K562 (cell line): Measurements from ENCODE around the gene SESN3. TPM values are rescaled to one million over a fixed set of nuclear protein-coding genes. Genes with fewer than 3 reads are reported as not detected.

Source experiments
- ATAC-seq: fragments of 200-7000 bp; cut with Tn5 transposase; 3 replicates; pipeline ENCODE4 v1.9.1; 2020; ENCODE audit warnings: moderate library complexity
- BruUV-seq: library from RNA; stranded (reverse); fragments of 400-500 nt; replicated peaks from 2 replicates; lab custom pipeline; 2021; lab: Mats Ljungman, UMichigan
- CTCF ChIA-PET: fragments of 300-600 bp; formaldehyde crosslinking; extraction: SDS; loops from one replicate; lab custom pipeline; 2021; ENCODE audit warnings: low intra/inter-chr PET ratio; lab: Yijun Ruan, JAX
- POLR2A ChIA-PET: fragments of 300-600, 350-650 bp; sonication (Branson Sonifier 250); formaldehyde crosslinking; extraction: SDS; loops from one replicate; lab custom pipeline; 2021; ENCODE audit warnings: antibody characterized with exemption, inconsistent platforms; lab: Yijun Ruan, JAX
- DNase-seq, 4 experiments: peaks; one replicate each; pipeline versions ENCODE4 v3.0.0 to v3.0.0-alpha.2; 2011 to 2018; ENCODE audit warnings: low spot score in 3 of 4, mixed read lengths in 3 of 4; ENCODE audit errors: extremely low read depth in 1 of 4
- FAIRE-seq: peaks from 2 replicates; lab custom pipeline; 2011; peaks lifted over from hg19 to GRCh38; lab: Jason Lieb, UNC
- H2AFZ ChIP-seq: 2 replicates; pipeline ENCODE4 v1.6.0; 2011; ENCODE audit warnings: low read depth, low read length, control low read depth, inconsistent platforms
- H3K27ac ChIP-seq: fragments of 200-600 bp; 3 replicates; pipeline ENCODE4 v1.8.0; 2011; ENCODE audit warnings: low read depth, mild to moderate bottlenecking, control low read depth, inconsistent platforms, low read length, moderate library complexity, mixed read lengths; ENCODE audit errors: extremely low read depth
- H3K27me3 ChIP-seq, 2 experiments: fragments of 300-600 bp in 1 of 2; 2 replicates in 1 of 2; 3 replicates in 1 of 2; pipeline versions ENCODE4 v1.6.0 to v1.8.0; 2011; ENCODE audit warnings: inconsistent platforms in 2 of 2, low read length in 2 of 2, mild to moderate bottlenecking in 1 of 2, mixed read lengths in 1 of 2, moderate library complexity in 1 of 2; ENCODE audit not compliant: control insufficient read depth in 2 of 2, insufficient read depth in 2 of 2
- H3K36me3 ChIP-seq: fragments of 300-600 bp; 3 replicates; pipeline ENCODE4 v1.8.0; 2011; ENCODE audit warnings: mild to moderate bottlenecking, low read length, inconsistent platforms; ENCODE audit not compliant: control insufficient read depth, insufficient read depth
- H3K4me1 ChIP-seq, 2 experiments: fragments of 200-600 bp in 1 of 2; replicated peaks in 1 of 2; 2 replicates in 1 of 2; 3 replicates in 1 of 2; pipeline versions ENCODE4 v1.5.1 to v1.8.0; 2011; ENCODE audit warnings: inconsistent platforms in 2 of 2, low read length in 2 of 2, mild to moderate bottlenecking in 1 of 2, mixed read lengths in 1 of 2, moderate library complexity in 1 of 2; ENCODE audit not compliant: control insufficient read depth in 2 of 2, insufficient read depth in 2 of 2
- H3K4me2 ChIP-seq: 2 replicates; pipeline ENCODE4 v1.6.1; 2011; ENCODE audit warnings: low read length, control low read depth, inconsistent platforms, mixed read lengths; ENCODE audit not compliant: insufficient read depth
- H3K4me3 ChIP-seq: fragments of 200-600 bp; sonication (generic), shearing (Covaris generic); 2 replicates; pipeline ENCODE4 v1.5.1; 2016; ENCODE audit warnings: control low read depth, inconsistent platforms
- H3K79me2 ChIP-seq: fragments of 200-600 bp; 3 replicates; pipeline ENCODE4 v1.8.0; 2011; ENCODE audit warnings: low read length, inconsistent platforms; ENCODE audit not compliant: control insufficient read depth, insufficient read depth
- H3K9ac ChIP-seq, 2 experiments: 2 replicates each; pipeline versions ENCODE4 v1.6.0 to v1.6.1; 2011; ENCODE audit warnings: low read depth in 2 of 2, low read length in 2 of 2, control low read depth in 1 of 2, inconsistent platforms in 1 of 2, mild to moderate bottlenecking in 1 of 2, mixed read lengths in 1 of 2; ENCODE audit not compliant: insufficient read depth in 1 of 2
- H3K9me1 ChIP-seq: one replicate; pipeline ENCODE4 v1.6.0; 2011; ENCODE audit warnings: inconsistent platforms, mild to moderate bottlenecking, low read length, moderate library complexity; ENCODE audit not compliant: control insufficient read depth, insufficient read depth
- H3K9me3 ChIP-seq: replicated peaks from 2 replicates; pipeline ENCODE4 v1.5.1; 2011; ENCODE audit warnings: low read depth, low read length, inconsistent platforms; ENCODE audit not compliant: control insufficient read depth, insufficient read depth
- H4K20me1 ChIP-seq: replicated peaks from 2 replicates; pipeline ENCODE4 v1.6.1; 2011; ENCODE audit warnings: low read length, inconsistent platforms, mixed read lengths; ENCODE audit not compliant: control insufficient read depth, insufficient read depth
- EP400 ChIP-seq: fragments of 450-650 bp; IDR thresholded peaks from 2 replicates; pipeline ENCODE4 v1.6.1; 2017; ENCODE audit warnings: antibody characterized with exemption, mild to moderate bottlenecking, moderate library complexity
- ETV1 ChIP-seq: fragments of 450-650 bp; conservative IDR thresholded peaks from 2 replicates; pipeline ENCODE4 v1.6.1; 2016; ENCODE audit warnings: missing genetic modification characterization, control low read depth, low read depth, missing compliant biosample characterization
- FOXP1 ChIP-seq: sonication (generic); formaldehyde crosslinking; IDR thresholded peaks from 2 replicates; pipeline ENCODE4 v1.8.0; 2022; ENCODE audit warnings: mild to moderate bottlenecking, missing genetic modification reagents
- ILK ChIP-seq: fragments of 450-650 bp; IDR thresholded peaks from 2 replicates; pipeline ENCODE4 v1.6.1; 2016; ENCODE audit warnings: missing genetic modification characterization, low read depth, mild to moderate bottlenecking, missing compliant biosample characterization, moderate library complexity, borderline replicate concordance
- JUN ChIP-seq, 2 experiments: sonication (generic) in 1 of 2; formaldehyde crosslinking in 1 of 2; IDR thresholded peaks; 2 replicates each; pipeline versions ENCODE4 v1.6.1 to v1.8.0; 2012 to 2022; ENCODE audit warnings: borderline replicate concordance in 2 of 2, mild to moderate bottlenecking in 2 of 2, improper control_type of control experiment in 1 of 2, low read depth in 1 of 2, low read length in 1 of 2, missing genetic modification reagents in 1 of 2
- NCOA2 ChIP-seq, 2 experiments: fragments of 450-650 bp; IDR thresholded peaks; 2 replicates each; pipeline ENCODE4 v1.6.1; 2018; ENCODE audit warnings: mild to moderate bottlenecking in 2 of 2, moderate library complexity in 1 of 2; ENCODE audit not compliant: partially characterized antibody in 2 of 2
- SNIP1 ChIP-seq: fragments of 450-650 bp; IDR thresholded peaks from 2 replicates; pipeline ENCODE4 v1.7.1; 2017; ENCODE audit warnings: low read depth, mild to moderate bottlenecking
- ZBTB7A ChIP-seq: IDR thresholded peaks from 2 replicates; pipeline ENCODE4 v1.6.1; 2011; ENCODE audit warnings: low read depth, mild to moderate bottlenecking, low read length, moderate library complexity, borderline replicate concordance; ENCODE audit not compliant: control insufficient read depth
- ZNF695 ChIP-seq: fragments of 450-650 bp; formaldehyde crosslinking; IDR thresholded peaks from 2 replicates; pipeline ENCODE4 v1.4.0; 2020; ENCODE audit warnings: mild to moderate bottlenecking, moderate library complexity
- ZSCAN29 ChIP-seq: fragments of 450-650 bp; IDR thresholded peaks from 2 replicates; pipeline ENCODE4 v1.6.1; 2017
- WGBS: fragments of 100-300 bp; shearing (Covaris generic); methylation state at CpG from one replicate; pipeline ENCODE4 v1.1.6; 2016; ENCODE audit warnings: low coverage, mixed read lengths; ENCODE audit not compliant: insufficient coverage; ENCODE audit errors: missing lambda C conversion rate; 5-methylcytosine and 5-hydroxymethylcytosine counted together
- in situ Hi-C: fragments of 300-500 bp; cut with MboI; formaldehyde crosslinking; loops from 4 replicates; pipeline ENCODE4 v1.15.0; 2018; ENCODE audit warnings: inconsistent platforms, mixed read lengths
- intact Hi-C: fragments of 100-400 bp; cut with micrococcal nuclease; formaldehyde crosslinking; loops from 2 replicates; pipeline ENCODE4 v1.14.2; 2022
- polyA plus RNA-seq, 8 experiments: library from polyadenylated mRNA; depleted of rRNA in 4 of 8; stranded (reverse) in 5 of 8; unstranded in 3 of 8; fragments of >200 nt; fragmentation: Nextera tagmentation in 2 of 8; fragmentation: Illumina TruSeq in 1 of 8; extraction: Ambion mirVana in 2 of 8; extraction: Trizol in 1 of 8; gene quantifications; 2 replicates each; pipeline versions ENCODE4 v1.2.1 to v1.2.3, GENCODE V29; 2011 to 2014; ENCODE audit warnings: inconsistent platforms in 1 of 8, missing spikeins in 1 of 8
- total RNA-seq, 7 experiments: library from RNA; depleted of rRNA in 6 of 7; stranded (reverse); fragments of >200 nt in 6 of 7; fragmentation: Illumina TruSeq in 2 of 7; extraction: Trizol in 2 of 7; gene quantifications; 2 replicates each; pipeline versions ENCODE4 v1.2.1 to v1.2.3, GENCODE V29; 2011 to 2021; ENCODE audit warnings: low replicate concordance in 1 of 7
- TF ChIP-seq, protein P1 (sequence below): fragments of 250-450 bp; sonication (Bioruptor Pico); IDR thresholded peaks from 2 replicates; pipeline ENCODE4 v1.5.0; 2021

Gene SESN3
- total and polyA plus RNA-seq, 9 of the 15 experiments (the other 6 are each of a cell fraction or from before 2014, with no cell fraction given), result 0.44 to 2.6 (median 1.5) TPM

- 3% methylated on average over 6 of the region's 6 CpGs for WGBS
- DNase-seq (no peak), ATAC-seq (no peak), FAIRE-seq (no peak)
- H3K4me2 ChIP-seq, result no peak overlapping the region
- no peak overlapping the region for H3K27ac ChIP-seq
- ChIA-PET CTCF (no interaction called here), POLR2A (interaction anchor here (0.9 kb wide), 1 partner anchor 99 kb away, joined by 3 read pairs; no protein-coding TSS in a partner anchor)
- H3K9me3 ChIP-seq, result no peaks in the 10 kb centered on the region
- H3K36me3 ChIP-seq, result no peaks in the 10 kb centered on the region
- no peaks in the 10 kb centered on the region for H3K27me3 ChIP-seq
- BruUV-seq, result no TSS peak
- no peaks in the 10 kb centered on the region for H4K20me1 ChIP-seq
- intact Hi-C loops, result no loop called here
- no peak overlapping the region for H3K9ac ChIP-seq
- no peaks in the 10 kb centered on the region for H3K9me1 ChIP-seq
- in situ Hi-C loops, result no loop called here
- H3K79me2 ChIP-seq, result no peaks in the 10 kb centered on the region
- TF ChIP-seq ZSCAN29, result no peak
- TF ChIP-seq FOXP1 (CRISPR knock-in tag), result no peak
- TF ChIP-seq, all 486 proteins: peak for 0
- Histone ChIP-seq H3K4me1 (no peaks in the 10 kb centered on the region), H3K4me3 (no peak overlapping the region), H2AFZ (no peak overlapping the region)
These were observed 35.9 kb upstream of the SESN3 start for GRCh38 chr11:95266751-95267374.

DNA sequence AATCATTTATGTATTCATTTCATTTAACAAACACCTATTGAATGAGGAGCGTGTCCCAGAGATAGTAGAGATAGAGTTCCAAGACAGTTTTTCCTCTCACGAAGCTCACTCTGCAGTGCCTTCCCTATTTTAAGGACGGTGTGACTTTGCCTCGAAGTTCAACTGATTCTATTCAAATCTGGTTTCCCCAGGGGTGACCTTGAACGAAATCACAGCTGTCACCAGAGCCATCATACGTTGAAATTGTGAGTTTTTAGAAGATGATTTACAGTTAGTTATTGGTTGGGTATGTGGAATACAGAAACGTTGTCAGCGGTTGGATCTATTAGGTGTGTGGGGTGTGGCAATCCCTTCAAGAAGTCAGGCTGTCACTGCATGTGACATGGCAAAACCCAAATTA is 33.9 kb upstream of the SESN3 start:
- in situ Hi-C loops (no loop called here), intact Hi-C loops (no loop called here)
- 5% methylated on average over 8 of the region's 8 CpGs for WGBS
- DNase-seq (no peak), FAIRE-seq (no peak), ATAC-seq (no peak)
- H3K79me2 ChIP-seq, result no peaks in the 10 kb centered on the region
- H3K9me1 ChIP-seq, result no peaks in the 10 kb centered on the region
- no peaks in the 10 kb centered on the region for H3K4me1 ChIP-seq
- TF ChIP-seq EP400 (no peak), NCOA2 (IDR thresholded peaks at IDR 0.05; ENCODE audit: partially characterized antibody in 2 of 2) (no peak), ZBTB7A (no peak), SNIP1 (no peak), JUN (IDR thresholded peaks at IDR 0.05; ENCODE audit: borderline replicate concordance, low read depth, low read length) (no peak), JUN (CRISPR knock-in tag; IDR thresholded peaks at IDR 0.05; ENCODE audit: borderline replicate concordance) (no peak), ZNF695 (no peak), ILK (tag) (no peak), ETV1 (tag) (no peak)
- TF ChIP-seq, protein P1, sequence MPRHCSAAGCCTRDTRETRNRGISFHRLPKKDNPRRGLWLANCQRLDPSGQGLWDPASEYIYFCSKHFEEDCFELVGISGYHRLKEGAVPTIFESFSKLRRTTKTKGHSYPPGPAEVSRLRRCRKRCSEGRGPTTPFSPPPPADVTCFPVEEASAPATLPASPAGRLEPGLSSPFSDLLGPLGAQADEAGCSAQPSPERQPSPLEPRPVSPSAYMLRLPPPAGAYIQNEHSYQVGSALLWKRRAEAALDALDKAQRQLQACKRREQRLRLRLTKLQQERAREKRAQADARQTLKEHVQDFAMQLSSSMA (CRISPR knock-in tag), result no peak
- no peak overlapping the region for H3K4me3 ChIP-seq
- H3K9me3 ChIP-seq, result no peaks in the 10 kb centered on the region
- no peak overlapping the region for H3K4me2 ChIP-seq
- ChIA-PET CTCF (no interaction called here), POLR2A (interaction anchor here (0.6 kb wide), 1 partner anchor 35 kb away, joined by 5 read pairs; no protein-coding TSS in a partner anchor)
- H3K9ac ChIP-seq, result no peak overlapping the region
- H3K27me3 ChIP-seq, result no peaks in the 10 kb centered on the region
- no peak overlapping the region for H3K27ac ChIP-seq
- no peaks in the 10 kb centered on the region for H3K36me3 ChIP-seq
- no TSS peak for BruUV-seq
- no peak overlapping the region for H2AFZ ChIP-seq
- H4K20me1 ChIP-seq, result no peaks in the 10 kb centered on the region
